Neutrophil (primary cell): ENCODE data around the gene BTF3L4.

ENCODE experiments used
- H3K27ac ChIP-seq: fragments of 200-600 bp; sonication (generic); 2 replicates; pipeline ENCODE4 v1.5.1; 2016; ENCODE audit warnings: mild to moderate bottlenecking, moderate library complexity
- H3K27me3 ChIP-seq: fragments of 200-600 bp; sonication (generic); 2 replicates; pipeline ENCODE4 v1.6.0; 2016; ENCODE audit warnings: mild to moderate bottlenecking
- H3K36me3 ChIP-seq: fragments of 200-600 bp; sonication (generic); 2 replicates; pipeline ENCODE4 v1.5.1; 2017
- H3K4me1 ChIP-seq, 2 experiments: fragments of 200-600 bp in 1 of 2; sonication (generic) in 1 of 2; 1 replicate in 1 of 2; 2 replicates in 1 of 2; pipeline versions ENCODE4 v1.5.1 to v1.6.1; 2013 to 2016; ENCODE audit warnings: low read depth in 1 of 2, low read length in 1 of 2, mild to moderate bottlenecking in 1 of 2, moderate library complexity in 1 of 2; ENCODE audit not compliant: control insufficient read depth in 1 of 2, insufficient read depth in 1 of 2
- H3K4me3 ChIP-seq, 2 experiments: fragments of 200-600 bp in 1 of 2; sonication (generic) in 1 of 2; 1 replicate in 1 of 2; 2 replicates in 1 of 2; pipeline ENCODE4 v1.5.1; 2013 to 2016; ENCODE audit warnings: low read depth in 1 of 2, low read length in 1 of 2, mild to moderate bottlenecking in 1 of 2, moderate library complexity in 1 of 2
- H3K9me3 ChIP-seq: fragments of 200-600 bp; sonication (generic); 2 replicates; pipeline ENCODE4 v1.5.1; 2016
- CTCF ChIP-seq: fragments of 200-600 bp; sonication (generic); IDR thresholded peaks from 2 replicates; pipeline ENCODE4 v1.5.1; 2016; ENCODE audit warnings: antibody characterized with exemption

Gene BTF3L4

GRCh38 chr1:52056163-52056936, at the start of gene BTF3L4:
Gene BTF3L4, plus strand, starts transcription at chr1:52056295. Its CDS starts 3,553 bp downstream, at chr1:52059848.
- peak within 1 kb of the TSS; percentile 88 for H3K27ac ChIP-seq
- no peak for TF ChIP-seq CTCF
- no peaks in the 10 kb centered on the region for H3K9me3 ChIP-seq
- H3K27me3 ChIP-seq = no peaks in the 10 kb centered on the region
- peaks cover 26 to 36% of the 10 kb centered on the region in 2 experiments for H3K4me1 ChIP-seq
- peak within 1 kb of the TSS; percentile 91 to 98 for H3K4me3 ChIP-seq
- peaks cover 24% of the 10 kb centered on the region for H3K36me3 ChIP-seq

GRCh38 chr1:52007215-52008002, 48.7 kb upstream of the BTF3L4 start:
- no peaks in the 10 kb centered on the region for H3K9me3 ChIP-seq
- TF ChIP-seq CTCF = no peak
- H3K27me3 ChIP-seq = peaks cover 37% of the 10 kb centered on the region
- no peak overlapping the region for H3K27ac ChIP-seq
- H3K4me1 ChIP-seq = no peaks in the 10 kb centered on the region
- H3K36me3 ChIP-seq = no peaks in the 10 kb centered on the region
- H3K4me3 ChIP-seq = no peak overlapping the region

GRCh38 chr1:52008071-52008809, 47.9 kb upstream of the BTF3L4 start:
- TF ChIP-seq CTCF = no peak
- H3K9me3 ChIP-seq = no peaks in the 10 kb centered on the region
- H3K4me1 ChIP-seq = no peaks in the 10 kb centered on the region
- no peak overlapping the region for H3K27ac ChIP-seq
- no peaks in the 10 kb centered on the region for H3K36me3 ChIP-seq
- no peak overlapping the region for H3K4me3 ChIP-seq
- H3K27me3 ChIP-seq = peaks cover 37% of the 10 kb centered on the region

- H3K27me3 ChIP-seq = no peaks in the 10 kb centered on the region
- no peak overlapping the region for H3K27ac ChIP-seq
- H3K4me3 ChIP-seq = no peak overlapping the region
- H3K9me3 ChIP-seq = no peaks in the 10 kb centered on the region
- H3K4me1 ChIP-seq = no peaks in the 10 kb centered on the region
- peaks cover 67% of the 10 kb centered on the region for H3K36me3 ChIP-seq
- no peak for TF ChIP-seq CTCF
These were observed 34.0 kb upstream of the BTF3L4 start for GRCh38 chr1:52022133-52022532.

- Histone ChIP-seq H3K36me3 (peaks cover 67% of the 10 kb centered on the region), H3K27me3 (no peaks in the 10 kb centered on the region)
These were observed 29.8 kb upstream of the BTF3L4 start for GRCh38 chr1:52026278-52026677.

More at GRCh38 chr1:52026278-52026677, 29.8 kb upstream of the BTF3L4 start:
- Histone ChIP-seq H3K4me1 (no peaks in the 10 kb centered on the region), H3K4me3 (no peak overlapping the region), H3K27ac (no peak overlapping the region), H3K9me3 (no peaks in the 10 kb centered on the region)
- no peak for TF ChIP-seq CTCF
